HL-60 (cell line): ENCODE data around the gene C1orf141.

Source experiments
- CTCF ChIP-seq: IDR thresholded peaks from one replicate; pipeline ENCODE4 v1.5.1; 2011; ENCODE audit warnings: low read length, control low read depth, inconsistent platforms; ENCODE audit not compliant: insufficient read depth
- GABPA ChIP-seq: IDR thresholded peaks from 2 replicates; pipeline ENCODE4 v1.6.1; 2012; ENCODE audit warnings: low read depth
- POLR2AphosphoS5 ChIP-seq: IDR thresholded peaks from 2 replicates; pipeline ENCODE4 v1.6.1; 2012; ENCODE audit warnings: low read depth

GRCh38 chr1:67146101-67146500 is 11.3 kb upstream of the C1orf141 start:
- TF ChIP-seq CTCF (no peak), POLR2AphosphoS5 (no peak), GABPA (no peak)
